WTC11 (cell line): ENCODE data around the gene RCN2.
"Not testable (repeated sequence)": the region's sequence is repeated elsewhere in the genome, so short reads cannot be mapped to it uniquely, and the experiment has no call there.

Source experiments
- E2F1 ChIP-seq: sonication (generic); formaldehyde crosslinking; IDR thresholded peaks from 2 replicates; pipeline ENCODE4 v1.8.0; 2022; ENCODE audit warnings: mild to moderate bottlenecking, missing genetic modification reagents
- FOXJ3 ChIP-seq: sonication (generic); formaldehyde crosslinking; IDR thresholded peaks from 2 replicates; pipeline ENCODE4 v1.9.0; 2021; ENCODE audit warnings: missing genetic modification reagents, mild to moderate bottlenecking, borderline replicate concordance
- USF2 ChIP-seq: sonication (generic); formaldehyde crosslinking; IDR thresholded peaks from 2 replicates; pipeline ENCODE4 v1.8.1; 2023; ENCODE audit warnings: mild to moderate bottlenecking, missing genetic modification reagents, moderate library complexity
- ZNF121 ChIP-seq: sonication (generic); formaldehyde crosslinking; IDR thresholded peaks from 2 replicates; pipeline ENCODE4 v1.8.0; 2023; ENCODE audit warnings: missing genetic modification reagents
- ZNF138 ChIP-seq: sonication (generic); formaldehyde crosslinking; conservative IDR thresholded peaks from 2 replicates; pipeline ENCODE4 v1.8.1; 2022; ENCODE audit warnings: mild to moderate bottlenecking, moderate library complexity, missing genetic modification reagents
- TF ChIP-seq, protein P1 (sequence below): fragments of 200-600 bp; IDR thresholded peaks from 2 replicates; pipeline ENCODE4 v1.8.0; 2022; ENCODE audit warnings: antibody characterized with exemption

DNA sequence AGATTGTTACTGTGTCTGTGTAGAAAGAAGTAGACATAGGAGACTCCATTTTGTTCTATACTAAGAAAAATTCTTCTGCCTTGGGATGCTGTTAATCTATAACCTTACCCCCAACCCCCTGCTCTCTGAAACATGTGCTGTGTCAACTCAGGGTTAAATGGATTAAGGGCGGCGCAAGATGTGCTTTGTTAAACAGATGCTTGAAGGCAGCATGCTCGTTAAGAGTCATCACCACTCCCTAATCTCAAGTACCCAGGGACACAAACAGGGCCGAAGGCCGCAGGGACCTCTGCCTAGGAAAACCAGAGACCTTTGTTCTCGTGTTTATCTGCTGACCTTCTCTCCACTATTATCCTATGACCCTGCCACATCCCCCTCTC lies 31.6 kb upstream of the RCN2 start:
- not testable (repeated sequence) for TF ChIP-seq USF2 (CRISPR knock-in tag); E2F1; ZNF121 (CRISPR knock-in tag); ZNF138 (CRISPR knock-in tag); FOXJ3 (CRISPR knock-in tag)
- TF ChIP-seq, protein P1, sequence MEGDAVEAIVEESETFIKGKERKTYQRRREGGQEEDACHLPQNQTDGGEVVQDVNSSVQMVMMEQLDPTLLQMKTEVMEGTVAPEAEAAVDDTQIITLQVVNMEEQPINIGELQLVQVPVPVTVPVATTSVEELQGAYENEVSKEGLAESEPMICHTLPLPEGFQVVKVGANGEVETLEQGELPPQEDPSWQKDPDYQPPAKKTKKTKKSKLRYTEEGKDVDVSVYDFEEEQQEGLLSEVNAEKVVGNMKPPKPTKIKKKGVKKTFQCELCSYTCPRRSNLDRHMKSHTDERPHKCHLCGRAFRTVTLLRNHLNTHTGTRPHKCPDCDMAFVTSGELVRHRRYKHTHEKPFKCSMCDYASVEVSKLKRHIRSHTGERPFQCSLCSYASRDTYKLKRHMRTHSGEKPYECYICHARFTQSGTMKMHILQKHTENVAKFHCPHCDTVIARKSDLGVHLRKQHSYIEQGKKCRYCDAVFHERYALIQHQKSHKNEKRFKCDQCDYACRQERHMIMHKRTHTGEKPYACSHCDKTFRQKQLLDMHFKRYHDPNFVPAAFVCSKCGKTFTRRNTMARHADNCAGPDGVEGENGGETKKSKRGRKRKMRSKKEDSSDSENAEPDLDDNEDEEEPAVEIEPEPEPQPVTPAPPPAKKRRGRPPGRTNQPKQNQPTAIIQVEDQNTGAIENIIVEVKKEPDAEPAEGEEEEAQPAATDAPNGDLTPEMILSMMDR: not testable (repeated sequence)
